ENCODE data around the gene LIAS.

Gene LIAS

GRCh38 chr4:39528061-39528465 is 69.2 kb downstream of the LIAS start:
- no peak for DNase-seq (ENCODE audit: low read depth in 1 of 2, low spot score in 1 of 2)
